HCT116 (cell line): ENCODE data around the gene DNAH7. TPM values are rescaled to one million over a fixed set of nuclear protein-coding genes. Genes with fewer than 3 reads are reported as not detected.

ENCODE experiments used
- ATAC-seq: fragments of 200-7000 bp; cut with Tn5 transposase; 2 replicates; pipeline ENCODE4 v1.9.1; 2020; ENCODE audit warnings: mild to moderate bottlenecking, moderate library complexity
- BruUV-seq: library from RNA; stranded (reverse); fragments of 400-500 nt; replicated peaks from 2 replicates; lab custom pipeline; 2021; lab: Mats Ljungman, UMichigan
- CTCF ChIA-PET: fragments of 300-600 bp; sonication (Branson Sonifier 250); formaldehyde crosslinking; loops from one replicate; lab custom pipeline; 2021; ENCODE audit warnings: antibody characterized with exemption; lab: Charles Lee
- POLR2A ChIA-PET: fragments of 300-600, 350-600 bp; sonication (Branson Sonifier 250); formaldehyde crosslinking; loops from one replicate; lab custom pipeline; 2021; ENCODE audit warnings: antibody characterized with exemption; lab: Charles Lee
- RAD21 ChIA-PET, 2 experiments: fragments of 300-600 bp; sonication (Branson Sonifier 250); formaldehyde crosslinking; loops; one replicate each; lab custom pipeline; 2023; ENCODE audit warnings: low total read pairs in 2 of 2; ENCODE audit not compliant: uncharacterized antibody in 2 of 2, unreplicated experiment in 2 of 2, low non-redundant PET in 1 of 2; lab: Charles Lee
- DNase-seq: peaks from one replicate; pipeline ENCODE4 v3.0.0-alpha.2; 2010; ENCODE audit warnings: low read depth, low spot score
- H2AFZ ChIP-seq: fragments of 200-600 bp; shearing (Covaris generic), sonication (generic); 2 replicates; pipeline ENCODE4 v1.6.1; 2017; ENCODE audit warnings: low read depth, mixed run types, mixed read lengths, antibody characterized with exemption, low read length; ENCODE audit not compliant: poor library complexity, severe bottlenecking
- H3K27ac ChIP-seq: 2 replicates; pipeline ENCODE4 v1.5.1; 2012; ENCODE audit warnings: low read depth, low read length
- H3K27me3 ChIP-seq: fragments of 200-600 bp; sonication (generic); 2 replicates; pipeline ENCODE4 v1.6.1; 2016; ENCODE audit warnings: mixed run types, low read length, mixed read lengths; ENCODE audit not compliant: insufficient read depth
- H3K36me3 ChIP-seq, 2 experiments: fragments of 200-500 bp in 1 of 2; fragments of 200-600 bp in 1 of 2; sonication (Bioruptor generic) in 1 of 2; sonication (generic) in 1 of 2; 2 replicates each; pipeline versions ENCODE4 v1.5.1 to v1.6.1; 2014 to 2016; ENCODE audit warnings: low read length in 2 of 2, inconsistent platforms in 1 of 2, mixed read lengths in 1 of 2, mixed run types in 1 of 2; ENCODE audit not compliant: insufficient read depth in 2 of 2, control insufficient read depth in 1 of 2
- H3K4me1 ChIP-seq, 2 experiments: fragments of 200-600 bp in 1 of 2; sonication (generic) in 1 of 2; 2 replicates each; pipeline versions ENCODE4 v1.5.1 to v1.6.1; 2012 to 2017; ENCODE audit warnings: low read length in 2 of 2, inconsistent platforms in 1 of 2, mild to moderate bottlenecking in 1 of 2, mixed read lengths in 1 of 2, mixed run types in 1 of 2, moderate library complexity in 1 of 2; ENCODE audit not compliant: insufficient read depth in 2 of 2, control insufficient read depth in 1 of 2
- H3K4me2 ChIP-seq: fragments of 200-600 bp; sonication (generic); 2 replicates; pipeline ENCODE4 v1.6.1; 2017; ENCODE audit warnings: mixed run types, low read length, mixed read lengths
- H3K4me3 ChIP-seq, 2 experiments: fragments of 200-600 bp in 1 of 2; sonication (generic) in 1 of 2; replicated peaks in 1 of 2; 2 replicates each; pipeline ENCODE4 v1.5.1; 2011 to 2016; ENCODE audit warnings: low read length in 2 of 2, control low read depth in 1 of 2, low read depth in 1 of 2, mild to moderate bottlenecking in 1 of 2, mixed read lengths in 1 of 2, mixed run types in 1 of 2
- H3K79me2 ChIP-seq: fragments of 200-600 bp; sonication (generic); 2 replicates; pipeline ENCODE4 v1.6.1; 2017; ENCODE audit warnings: mild to moderate bottlenecking, mixed run types, low read length, moderate library complexity, mixed read lengths; ENCODE audit not compliant: insufficient read depth
- H3K9ac ChIP-seq: fragments of 200-600 bp; sonication (generic); 2 replicates; pipeline ENCODE4 v1.6.1; 2016; ENCODE audit warnings: low read length, mixed read lengths
- H3K9me2 ChIP-seq: fragments of 200-600 bp; sonication (generic), shearing (Covaris generic); 2 replicates; pipeline ENCODE4 v1.6.1; 2017; ENCODE audit warnings: mixed run types, mild to moderate bottlenecking, moderate library complexity; ENCODE audit not compliant: insufficient read depth
- H3K9me3 ChIP-seq, 2 experiments: fragments of 200-500 bp in 1 of 2; fragments of 200-600 bp in 1 of 2; sonication (Bioruptor generic) in 1 of 2; sonication (generic) in 1 of 2; 2 replicates each; pipeline ENCODE4 v1.6.1; 2014 to 2017; ENCODE audit warnings: low read length in 2 of 2, mixed read lengths in 2 of 2, inconsistent platforms in 1 of 2, low read depth in 1 of 2, mild to moderate bottlenecking in 1 of 2, mixed run types in 1 of 2, moderate library complexity in 1 of 2; ENCODE audit not compliant: control insufficient read depth in 1 of 2, insufficient read depth in 1 of 2
- H4K20me1 ChIP-seq: fragments of 200-600 bp; sonication (generic), shearing (Covaris generic); 2 replicates; pipeline ENCODE4 v1.6.1; 2017; ENCODE audit warnings: mixed run types, mild to moderate bottlenecking, moderate library complexity; ENCODE audit not compliant: insufficient read depth
- CEBPB ChIP-seq: IDR thresholded peaks from 2 replicates; pipeline ENCODE4 v1.6.1; 2012; ENCODE audit warnings: low read depth
- CTCF ChIP-seq, 3 experiments: fragments of 200-600 bp in 1 of 3; sonication (generic) in 1 of 3; IDR thresholded peaks in 2 of 3; conservative IDR thresholded peaks in 1 of 3; 2 replicates each; pipeline ENCODE4 v1.5.1; 2012 to 2017; ENCODE audit warnings: low read depth in 2 of 3, low read length in 2 of 3, antibody characterized with exemption in 1 of 3, borderline replicate concordance in 1 of 3, control low read depth in 1 of 3, mild to moderate bottlenecking in 1 of 3, mixed read lengths in 1 of 3, mixed run types in 1 of 3, moderate library complexity in 1 of 3; ENCODE audit not compliant: insufficient read depth in 1 of 3
- EGR1 ChIP-seq: IDR thresholded peaks from 2 replicates; pipeline ENCODE4 v1.6.1; 2012; ENCODE audit warnings: low read depth
- ELF1 ChIP-seq: IDR thresholded peaks from 2 replicates; pipeline ENCODE4 v1.6.1; 2012; ENCODE audit warnings: low read depth, borderline replicate concordance
- EZH2phosphoT487 ChIP-seq: fragments of 200-600 bp; IDR thresholded peaks from 2 replicates; pipeline ENCODE4 v1.6.1; 2018; ENCODE audit warnings: antibody characterized with exemption, borderline replicate concordance
- FOSL1 ChIP-seq: IDR thresholded peaks from 2 replicates; pipeline ENCODE4 v1.6.1; 2012; ENCODE audit warnings: low read depth
- RAD21 ChIP-seq: IDR thresholded peaks from 2 replicates; pipeline ENCODE4 v1.6.1; 2012; ENCODE audit warnings: low read depth, mild to moderate bottlenecking
- SP1 ChIP-seq: IDR thresholded peaks from 2 replicates; pipeline ENCODE4 v1.6.1; 2012; ENCODE audit warnings: low read depth
- SRF ChIP-seq: IDR thresholded peaks from 2 replicates; pipeline ENCODE4 v1.6.1; 2012; ENCODE audit warnings: low read depth
- TCF7L2 ChIP-seq: IDR thresholded peaks from 2 replicates; pipeline ENCODE4 v1.7.0; 2011; ENCODE audit warnings: borderline replicate concordance, inconsistent platforms; ENCODE audit not compliant: insufficient read depth, insufficient read length; ENCODE audit errors: extremely low read depth
- YY1 ChIP-seq: IDR thresholded peaks from 2 replicates; pipeline ENCODE4 v1.6.1; 2011; ENCODE audit warnings: low read length, low read depth, moderate library complexity, mild to moderate bottlenecking; ENCODE audit not compliant: insufficient replicate concordance; ENCODE audit errors: extremely low read depth
- ZBTB33 ChIP-seq: IDR thresholded peaks from 2 replicates; pipeline ENCODE4 v1.6.1; 2011; ENCODE audit warnings: mild to moderate bottlenecking, low read length, moderate library complexity; ENCODE audit not compliant: insufficient replicate concordance; ENCODE audit errors: extremely low read depth
- ZNF274 ChIP-seq: fragments of 200-500 bp; sonication (Bioruptor generic); IDR thresholded peaks from 2 replicates; pipeline ENCODE4 v1.6.1; 2014; ENCODE audit warnings: mild to moderate bottlenecking, low read depth, low read length, inconsistent platforms
- intact Hi-C: fragments of 100-400 bp; cut with micrococcal nuclease; formaldehyde crosslinking; loops from 2 replicates; pipeline ENCODE4 v1.10.0; 2022
- total RNA-seq: library from RNA; stranded (reverse); gene quantifications from one replicate; pipeline ENCODE4 v1.2.1, GENCODE V29; 2021; ENCODE audit not compliant: unreplicated experiment

Gene DNAH7
- total RNA-seq, 1 experiment from 2014 or later = not detected

- TF ChIP-seq TCF7L2 (no peak), SRF (no peak), FOSL1 (no peak), ZBTB33 (no peak), ELF1 (no peak), EZH2phosphoT487 (no peak), ZNF274 (no peak)
Measured at GRCh38 chr2:195813421-195813820, 255.2 kb downstream of the DNAH7 start (continued).

- ChIA-PET CTCF (no interaction called here), POLR2A (no interaction called here), RAD21 (no interaction called here)
- TF ChIP-seq CEBPB = no peak
- no peak for TF ChIP-seq CTCF (IDR thresholded peaks at IDR 0.05 in 2 of 3, conservative IDR thresholded peaks at IDR 0.05 in 1 of 3; ENCODE audit: borderline replicate concordance in 1 of 3, insufficient read depth in 1 of 3, low read depth in 2 of 3, low read length in 2 of 3)
- TF ChIP-seq YY1 = no peak
- TF ChIP-seq TCF7L2 = no peak
- no peak for TF ChIP-seq RAD21
- TF ChIP-seq FOSL1 = no peak
- TF ChIP-seq SRF = no peak
- TF ChIP-seq EGR1 = no peak
- TF ChIP-seq SP1 = no peak
- TF ChIP-seq ZNF274 = no peak
- Histone ChIP-seq H2AFZ (no peak overlapping the region), H3K4me1 (no peaks in the 10 kb centered on the region), H3K9ac (no peak overlapping the region), H3K4me2 (no peak overlapping the region), H3K27me3 (no peaks in the 10 kb centered on the region), H3K4me3 (no peak overlapping the region), H4K20me1 (no peaks in the 10 kb centered on the region), H3K9me2 (no peaks in the 10 kb centered on the region), H3K9me3 (no peaks in the 10 kb centered on the region), H3K36me3 (no peaks in the 10 kb centered on the region), H3K27ac (no peak overlapping the region), H3K79me2 (no peaks in the 10 kb centered on the region)
- ATAC-seq (no peak), DNase-seq (no peak)
- intact Hi-C loops = no loop called here
- no TSS peak for BruUV-seq
Measured at GRCh38 chr2:195810340-195811098, 258.1 kb downstream of the DNAH7 start.
